CD4-positive, alpha-beta T cell treated with Interleukin-1 beta for 1 hour (primary cell): ENCODE data around the gene UBA1.

ENCODE experiments used
- DNase-seq, 2 donors: peaks; one replicate each; pipeline ENCODE4 v3.0.0-alpha.2; 2020 to 2022

UBA1 gene

DNA sequence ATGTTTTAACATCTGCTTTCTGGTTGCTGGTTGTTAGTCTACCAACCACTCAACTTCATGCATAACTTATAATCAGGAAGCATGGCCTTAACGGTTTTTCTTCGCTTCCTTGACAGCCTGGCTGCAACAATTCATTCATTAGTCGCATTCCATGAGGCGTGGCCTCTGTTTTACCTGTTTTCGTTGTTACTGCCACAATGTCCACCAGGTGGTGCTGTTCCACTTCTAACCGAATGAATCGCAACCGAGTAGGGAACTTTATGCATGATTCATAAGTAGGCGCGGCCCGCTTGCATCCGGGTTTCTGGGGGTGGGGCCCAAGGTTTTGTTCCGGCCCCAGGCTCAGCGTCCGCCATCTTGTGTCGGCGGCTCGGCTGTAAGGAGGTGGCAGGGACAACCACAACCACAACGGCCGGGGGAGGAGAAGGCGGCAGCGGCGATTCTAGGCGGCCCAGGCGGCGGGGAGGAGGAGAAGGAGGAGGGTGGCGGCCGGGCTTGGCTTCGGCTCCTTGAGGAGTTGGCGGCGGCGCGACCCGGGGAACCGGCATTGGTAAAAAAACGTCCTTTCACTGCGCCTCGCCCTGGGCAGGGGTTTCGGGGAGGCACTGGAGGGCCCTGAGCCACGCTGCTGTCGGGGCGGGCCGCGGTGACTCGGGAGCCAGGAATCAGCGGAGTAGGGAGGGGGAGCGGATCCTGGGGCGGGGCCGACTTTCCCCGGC lies at the start of gene UBA1:
Gene UBA1 (plus strand): TSS at position 355 of the 719 bp plus-strand sequence. CDS start 4,974 bp downstream, outside the sequence.
- DNase-seq = peak; percentile 94 to 97

DNA sequence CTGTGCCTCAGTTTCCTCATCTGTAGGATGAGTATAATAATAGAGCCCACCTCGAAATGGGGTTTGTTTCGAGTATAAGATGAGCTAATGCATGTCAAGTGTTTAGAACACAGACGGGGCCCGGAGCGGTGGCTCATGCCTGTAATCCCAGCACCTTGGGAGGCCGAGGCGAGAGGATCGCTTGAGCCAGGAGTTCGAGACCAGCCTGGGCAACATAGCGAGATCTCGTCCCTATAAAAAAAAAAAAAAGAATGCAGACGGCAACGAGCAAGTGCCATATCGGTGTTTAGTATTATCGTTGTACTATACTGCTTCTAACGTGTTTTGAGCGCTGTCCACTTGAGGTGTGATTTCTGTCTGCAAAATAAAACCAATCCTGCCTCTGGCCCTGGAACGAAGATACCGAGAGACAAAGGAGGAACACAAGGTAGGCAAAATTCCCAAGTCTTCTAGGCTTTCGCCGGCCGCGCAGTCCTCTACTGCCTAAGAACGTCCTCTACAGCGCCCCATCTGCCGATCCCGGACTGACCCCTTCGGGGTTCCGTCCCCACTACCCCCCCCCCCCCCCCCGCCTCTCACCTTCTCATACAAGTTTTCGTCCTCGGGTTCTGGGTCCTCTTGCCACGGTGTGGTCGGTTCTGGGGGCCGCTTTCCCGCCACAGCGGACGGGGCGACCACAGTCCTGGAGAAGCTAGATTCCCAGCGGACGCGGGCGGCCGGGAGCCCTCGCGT lies 49.6 kb upstream of the UBA1 start:
- no peak for DNase-seq

DNA sequence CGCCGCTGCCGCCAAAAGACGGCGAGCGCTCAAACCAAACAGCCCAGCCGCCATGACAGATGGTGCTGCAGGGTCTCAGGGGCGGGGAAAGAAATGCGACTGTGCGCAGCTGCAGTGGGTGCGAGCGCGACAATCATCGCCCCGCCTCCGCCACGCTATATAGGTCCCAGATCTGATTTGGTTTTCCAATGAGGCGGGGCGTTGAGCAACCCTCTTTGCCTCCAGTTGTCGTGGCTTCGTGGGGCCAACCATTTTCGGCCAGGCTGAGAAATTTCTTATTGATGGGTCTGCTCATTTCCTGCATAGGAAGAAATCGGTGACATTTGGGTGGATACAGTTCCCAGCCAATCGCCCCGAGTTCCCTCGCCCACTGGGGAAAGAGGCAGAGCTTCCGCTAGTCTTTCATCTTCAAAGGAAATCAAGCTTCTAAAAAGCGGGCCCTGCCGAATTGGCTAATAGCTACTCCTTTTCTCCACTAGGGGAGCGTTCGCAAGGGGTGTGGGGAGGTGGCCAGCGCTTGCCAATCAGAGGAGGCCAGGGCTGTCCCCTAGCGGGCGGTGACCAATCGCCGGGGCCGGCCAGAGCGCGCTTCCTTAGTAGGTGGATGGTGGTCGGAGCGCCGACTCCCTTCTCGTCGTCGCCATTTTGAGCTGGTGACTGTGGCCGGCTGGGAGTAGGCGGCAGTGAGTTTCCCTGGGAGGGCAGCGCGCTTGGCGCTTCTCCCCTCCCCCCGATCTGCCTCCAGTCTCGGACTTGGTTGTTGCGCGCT lies 48.8 kb upstream of the UBA1 start, which contains the start of the genes NDUFB11 and RBM10:
Gene NDUFB11 (minus strand): TSS at position 77 of the 769 bp plus-strand sequence. CDS start 23 bp downstream, at position 54.
Gene RBM10 (plus strand): TSS at position 596 of the 769 bp plus-strand sequence. CDS start 2,261 bp downstream, outside the sequence.
- peak; percentile 93 to 94 for DNase-seq

DNA sequence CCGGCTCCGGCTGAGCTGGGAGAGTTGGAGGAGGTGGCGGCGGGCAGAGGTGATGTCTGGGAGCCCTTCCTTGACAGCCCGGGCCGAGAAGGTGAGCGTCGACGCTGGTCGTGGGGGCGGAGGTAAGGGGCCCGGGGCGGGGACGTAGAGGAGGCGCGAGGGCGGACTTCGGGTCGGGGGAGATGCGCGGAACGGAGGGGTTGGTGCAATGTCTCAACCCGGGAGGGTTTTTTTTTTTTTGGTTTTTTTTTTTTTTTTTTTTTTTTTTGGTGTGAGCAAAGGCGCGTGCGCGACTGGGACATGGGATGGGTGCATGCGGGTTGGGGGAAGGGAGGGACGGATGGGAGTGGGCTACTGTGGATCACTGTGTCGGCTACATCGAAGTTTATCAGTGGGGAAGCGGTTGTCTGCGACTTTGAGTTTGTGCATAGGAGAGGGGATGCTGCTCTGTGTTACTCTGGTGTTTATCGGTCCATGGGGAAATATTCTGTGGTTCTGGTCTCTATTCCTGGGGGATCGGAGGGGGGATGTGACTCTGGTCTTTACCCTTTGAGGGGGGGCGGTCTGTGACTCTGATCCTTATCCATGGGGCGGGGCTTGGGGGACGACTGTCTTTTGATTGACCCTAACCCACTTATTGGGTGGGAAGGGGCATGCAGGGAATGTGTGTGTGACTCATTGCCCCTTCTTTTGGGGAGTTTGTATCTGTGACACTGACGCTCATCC lies 48.1 kb upstream of the UBA1 start:
- DNase-seq = no peak

DNA sequence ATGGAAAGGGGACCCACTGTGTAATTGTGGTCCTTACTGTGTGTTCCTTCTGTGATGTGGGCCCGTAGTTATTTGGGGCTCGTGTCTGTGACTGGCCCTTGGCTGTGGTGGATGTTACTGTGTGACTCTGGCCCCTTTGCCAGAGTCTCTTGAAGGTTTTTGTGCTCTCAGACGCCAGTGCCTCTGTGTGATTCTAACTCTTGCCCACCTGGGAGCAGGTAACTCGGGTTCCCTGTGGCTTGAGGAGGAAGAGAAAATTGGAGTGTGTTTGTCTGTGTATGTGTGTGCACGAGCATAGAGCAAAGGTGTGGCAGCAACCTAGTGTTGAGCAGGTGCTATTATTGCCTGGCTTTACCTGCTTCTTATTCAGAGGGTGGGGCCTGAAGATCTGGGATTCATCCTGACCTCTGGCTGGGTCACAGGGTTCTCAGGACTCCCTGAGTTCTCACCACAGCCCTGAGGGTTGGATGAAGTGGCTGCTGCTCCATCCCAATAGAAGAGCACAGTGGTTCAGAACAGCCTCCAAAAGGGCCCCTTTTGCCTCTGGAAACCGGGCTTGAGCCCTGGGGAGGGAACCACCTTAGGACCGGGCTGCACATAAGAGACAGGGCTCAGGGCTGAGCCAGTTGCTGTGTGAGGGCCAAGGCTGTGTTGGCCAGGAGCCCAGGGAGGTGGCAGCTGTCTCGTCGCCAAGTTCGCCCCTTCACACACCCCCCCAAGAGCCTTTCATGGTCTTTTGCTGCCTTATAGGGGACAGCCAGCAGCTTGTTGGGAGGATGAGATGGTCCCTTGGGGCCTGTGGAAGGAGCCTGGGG lies 47.3 kb upstream of the UBA1 start:
- no peak for DNase-seq

DNA sequence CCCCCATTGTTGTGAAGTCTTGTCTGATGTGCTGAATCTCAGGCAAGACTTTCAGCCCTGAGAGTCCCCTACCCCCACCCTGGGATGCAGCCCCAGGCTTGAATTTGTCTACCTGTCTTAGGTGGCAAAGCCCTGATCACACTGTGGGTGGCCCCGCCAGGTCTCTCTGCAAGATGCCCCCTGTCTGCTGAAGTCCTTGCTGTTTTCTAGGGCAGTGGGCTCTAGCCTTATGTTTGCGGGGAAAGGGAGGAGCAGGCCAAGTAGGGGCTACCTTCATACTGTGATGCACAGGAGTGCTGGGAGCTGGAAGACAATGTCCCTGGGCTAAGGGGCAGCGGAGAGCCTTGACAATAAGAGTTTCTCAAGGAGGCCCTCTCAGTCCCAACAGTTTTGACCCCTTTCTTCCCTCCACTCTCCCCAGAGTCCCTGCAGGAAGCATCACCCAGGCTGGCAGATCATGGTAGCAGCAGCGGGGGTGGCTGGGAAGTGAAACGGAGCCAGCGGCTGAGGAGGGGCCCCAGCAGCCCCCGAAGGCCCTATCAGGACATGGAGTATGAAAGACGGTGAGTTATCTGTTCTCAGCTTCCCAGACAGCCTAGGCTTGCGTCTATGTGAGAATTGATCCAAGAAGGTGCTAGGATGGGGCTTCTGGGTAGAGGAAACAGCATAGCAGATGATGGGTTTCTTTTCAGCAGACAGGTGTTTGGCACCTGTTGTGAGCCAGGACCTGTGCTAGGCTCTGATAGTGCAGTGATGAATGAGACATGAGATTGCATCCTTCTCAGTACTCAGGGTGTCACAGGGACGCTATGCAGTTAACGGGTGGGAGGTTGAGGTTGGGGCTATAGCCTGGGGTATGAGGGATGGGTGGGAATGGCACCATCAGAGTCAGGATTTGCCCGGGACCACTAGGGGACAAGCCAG lies 46.4 kb upstream of the UBA1 start:
- no peak for DNase-seq

DNA sequence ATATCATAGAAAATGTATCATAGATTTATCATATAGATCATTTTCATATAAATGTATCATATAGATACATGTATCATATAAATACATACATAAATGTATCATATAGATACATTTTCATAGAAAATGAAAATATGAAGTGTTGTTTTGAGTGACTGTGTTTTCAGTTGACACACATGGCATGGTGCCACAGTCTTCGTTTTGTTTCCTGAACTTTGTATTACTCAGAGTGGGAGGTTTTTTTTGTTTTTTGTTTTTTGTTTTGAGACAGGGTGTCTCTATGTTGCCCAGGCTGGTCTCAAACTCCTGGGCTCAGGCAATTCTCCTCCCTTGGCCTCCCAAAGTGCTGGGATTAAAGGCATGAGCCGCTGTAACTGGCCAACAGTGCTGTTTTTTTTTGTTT lies 44.7 kb upstream of the UBA1 start:
- no peak for DNase-seq

DNA sequence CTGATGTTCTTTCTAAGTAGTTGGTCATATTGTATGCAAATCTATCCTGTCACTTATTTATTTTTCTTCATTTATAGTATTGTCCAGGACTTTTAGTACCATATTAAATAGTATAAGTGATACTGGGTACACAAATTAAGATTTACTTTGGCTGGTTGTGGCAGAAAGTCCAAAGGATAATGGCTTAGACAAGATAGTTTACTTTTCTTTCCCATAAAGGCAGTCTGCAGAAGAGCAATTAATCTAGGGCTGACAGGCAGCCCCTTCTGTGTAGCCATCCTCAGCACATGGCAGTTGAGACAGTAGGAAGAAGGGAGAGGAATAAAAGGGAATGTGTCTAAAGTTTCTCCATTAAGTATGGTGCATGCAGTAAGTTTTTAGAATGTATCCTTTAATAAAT lies 42.2 kb upstream of the UBA1 start:
- no peak for DNase-seq

DNA sequence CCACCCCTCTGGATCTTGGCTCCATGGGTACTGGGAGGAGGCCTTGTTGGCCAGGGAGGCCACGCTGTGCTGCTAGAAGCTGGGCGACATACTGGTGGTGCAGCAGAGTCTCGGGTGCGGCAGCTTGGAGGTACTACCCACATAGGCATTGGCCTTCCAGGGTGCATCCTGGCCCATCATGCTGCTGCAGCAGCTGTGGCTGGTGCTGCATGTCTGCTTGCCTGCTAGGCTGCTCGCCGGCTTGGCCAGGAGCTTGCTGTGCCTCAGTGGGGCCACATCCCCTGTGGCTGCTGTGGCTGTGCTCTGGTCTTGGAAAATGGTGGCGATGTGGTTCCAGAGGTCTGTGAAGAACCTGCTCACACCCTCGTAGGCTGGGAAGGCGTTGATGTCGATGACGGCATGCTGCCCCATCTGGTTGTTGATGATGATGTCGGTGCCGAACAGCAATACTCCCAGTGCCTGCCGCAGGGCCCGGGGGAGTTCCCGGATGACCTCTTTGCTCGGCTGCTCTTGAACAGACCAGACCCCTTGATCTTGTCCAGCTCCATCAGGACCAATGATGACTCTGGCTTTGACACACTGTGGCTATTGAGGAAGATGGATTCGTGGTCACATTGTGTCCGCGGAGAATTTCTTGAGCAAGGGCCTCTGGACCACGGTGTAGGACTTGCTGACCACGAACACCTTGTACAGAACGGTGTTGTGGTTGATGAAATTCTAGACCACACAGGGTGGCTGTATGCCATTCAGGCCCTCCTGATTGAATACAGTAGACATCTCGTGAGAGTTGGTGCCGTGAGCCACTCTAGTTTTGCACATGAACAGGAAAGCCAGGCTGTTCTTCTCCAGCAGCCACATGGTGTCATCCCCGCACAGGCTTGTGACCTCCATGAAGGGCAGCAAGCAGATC lies 36.8 kb upstream of the UBA1 start:
- DNase-seq = no peak

DNA sequence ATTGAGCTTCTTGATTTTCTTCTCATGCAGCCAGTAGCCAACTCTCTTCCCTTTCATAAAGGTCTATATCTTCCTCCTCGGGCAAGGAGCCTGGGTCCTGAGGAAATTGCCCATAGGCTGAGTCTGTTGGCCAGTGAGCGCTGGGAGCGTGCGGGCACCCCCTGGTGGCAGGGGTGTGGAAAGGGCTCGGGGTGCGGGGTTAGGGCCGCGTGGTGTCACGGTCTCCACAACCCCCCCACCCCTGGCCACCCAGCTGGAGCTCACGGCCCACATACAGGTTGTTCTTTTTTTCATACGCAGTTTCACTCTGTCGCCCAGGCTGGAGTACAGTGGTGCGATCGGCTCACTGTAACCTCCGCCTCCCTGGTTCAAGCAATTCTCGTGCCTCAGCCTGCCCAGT lies 35.5 kb upstream of the UBA1 start:
- DNase-seq = no peak

DNA sequence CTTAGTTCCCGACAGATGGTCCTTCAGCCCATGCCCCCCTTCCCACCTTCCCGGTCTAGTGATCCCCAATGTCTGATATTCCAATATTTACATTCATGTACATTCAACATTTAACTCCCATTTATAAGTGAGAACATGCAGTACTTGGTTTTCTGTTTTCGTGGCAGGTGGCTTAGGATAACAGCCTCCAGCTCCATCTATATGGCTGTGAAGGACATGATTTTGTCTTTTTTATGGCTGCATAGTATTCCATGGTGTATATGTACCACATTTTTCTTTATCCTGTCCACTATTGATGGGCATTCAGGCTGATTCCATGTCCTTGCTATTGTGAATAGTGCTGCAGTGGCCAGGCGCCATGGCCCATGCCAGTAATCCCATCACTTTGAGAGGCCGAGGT lies 34.8 kb upstream of the UBA1 start:
- no peak for DNase-seq

DNA sequence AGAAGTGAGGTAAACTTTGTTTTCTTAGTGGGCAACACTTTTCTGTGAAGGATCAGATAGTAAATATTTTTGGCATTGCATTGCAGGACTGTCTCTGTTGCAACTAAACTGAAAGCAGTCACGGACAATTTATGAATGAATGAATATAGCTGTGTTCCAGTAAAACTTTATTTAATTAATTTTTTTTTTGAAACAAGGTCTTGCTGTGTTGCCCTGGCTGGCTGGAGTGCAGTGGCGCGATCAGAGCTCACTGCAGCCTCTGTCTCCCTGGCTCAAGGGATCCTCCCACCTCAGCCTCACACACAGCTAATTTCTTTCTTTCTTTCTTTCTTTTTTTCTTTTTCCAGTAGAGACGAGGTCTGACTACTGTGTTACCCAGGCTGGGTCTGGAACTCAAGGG lies 32.8 kb upstream of the UBA1 start:
- no peak for DNase-seq

DNA sequence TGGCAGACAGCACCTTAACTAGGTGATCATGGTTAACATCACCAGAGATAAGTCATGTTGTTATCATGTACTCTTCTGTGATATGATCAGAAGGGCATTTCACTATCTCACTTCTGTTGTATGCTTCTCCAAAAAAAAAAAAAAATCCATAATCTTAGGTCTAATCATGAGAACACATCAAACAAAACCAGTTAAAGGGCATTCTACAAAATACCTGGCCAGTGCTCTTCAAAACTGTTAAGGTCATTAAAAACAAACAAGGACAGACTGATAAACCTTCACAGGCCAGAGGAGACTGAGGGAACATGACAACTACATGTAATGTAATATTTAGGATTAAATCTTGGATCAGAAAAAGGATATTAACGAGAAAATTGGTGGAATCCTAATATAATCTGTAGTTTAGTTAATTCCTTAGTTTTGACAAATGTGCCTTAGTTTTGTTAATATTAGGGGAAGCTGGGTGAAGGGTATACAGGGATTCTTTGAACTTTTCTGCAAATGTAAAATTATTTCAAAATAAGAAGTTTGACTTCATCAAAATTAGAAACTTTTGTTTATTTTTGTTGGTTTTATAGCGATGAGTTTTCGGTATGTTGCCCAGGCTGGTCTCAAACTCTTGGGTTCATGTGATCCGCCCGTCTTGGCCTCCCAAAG lies 30.6 kb upstream of the UBA1 start:
- no peak for DNase-seq

DNA sequence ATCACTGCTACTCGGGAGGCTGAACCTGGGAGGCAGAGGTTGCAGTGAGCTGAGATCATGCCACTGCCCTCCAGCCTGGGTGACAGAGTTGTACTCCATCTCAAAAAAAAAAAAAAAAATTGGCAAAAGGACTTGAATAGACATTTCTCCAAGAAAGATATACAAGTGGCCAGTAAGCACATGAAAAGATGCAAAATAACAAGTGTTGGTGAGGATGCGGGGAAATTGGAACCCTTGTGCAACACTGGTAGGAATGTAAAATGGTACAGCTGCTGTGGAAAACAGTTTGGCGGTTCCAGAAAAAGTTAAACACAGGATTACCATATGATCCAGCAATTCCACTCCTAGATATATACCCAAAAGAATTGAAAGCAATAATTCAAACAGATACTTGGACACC lies 29.2 kb upstream of the UBA1 start:
- no peak for DNase-seq

DNA sequence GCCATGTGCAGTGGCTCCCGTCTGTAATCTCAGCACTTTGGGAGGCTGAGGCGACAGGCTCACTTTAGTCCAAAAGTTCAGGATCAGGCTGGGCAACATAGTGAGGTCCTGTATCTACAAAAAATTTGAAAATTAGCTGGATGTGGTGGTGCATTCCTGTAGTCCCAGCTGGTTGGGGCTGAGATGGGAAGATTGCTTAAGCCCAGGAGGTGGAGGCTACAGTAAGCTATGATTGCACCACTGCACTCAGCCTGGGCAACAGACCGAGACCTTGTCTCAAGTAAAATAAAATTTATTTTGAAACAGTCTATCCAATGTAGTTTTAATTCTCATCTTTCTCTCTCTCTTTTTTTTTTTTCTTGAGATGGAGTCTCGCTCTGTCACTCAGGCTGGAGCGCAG lies 27.5 kb upstream of the UBA1 start:
- no peak for DNase-seq

DNA sequence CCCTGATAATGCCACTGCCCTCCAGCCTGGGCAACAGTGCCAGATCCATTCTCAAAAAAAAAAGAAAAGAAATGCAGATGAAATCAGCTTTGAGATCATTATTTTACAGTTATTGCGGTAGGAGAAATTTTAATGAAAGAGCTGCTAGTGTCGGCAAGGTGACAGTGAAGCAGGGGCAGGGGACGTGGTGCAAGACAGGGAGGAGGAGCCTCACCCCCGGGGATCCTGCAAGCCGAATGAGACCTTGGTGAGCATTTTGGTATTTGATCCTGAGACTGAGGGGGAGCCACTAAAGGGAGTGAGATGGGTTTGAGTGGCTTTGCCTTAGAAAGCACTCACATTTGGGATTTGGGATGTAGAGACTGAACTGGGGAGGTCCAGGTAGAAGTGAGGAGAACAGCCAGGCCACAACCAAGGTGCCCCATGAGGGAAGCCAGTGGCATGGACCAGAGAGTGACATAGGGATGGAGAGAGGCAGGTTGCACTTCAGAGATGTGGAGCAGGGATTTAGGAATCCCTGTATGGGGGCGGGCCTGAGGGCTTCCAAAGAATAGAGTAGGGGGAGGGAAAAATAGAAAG lies 25.0 kb upstream of the UBA1 start:
- no peak for DNase-seq

DNA sequence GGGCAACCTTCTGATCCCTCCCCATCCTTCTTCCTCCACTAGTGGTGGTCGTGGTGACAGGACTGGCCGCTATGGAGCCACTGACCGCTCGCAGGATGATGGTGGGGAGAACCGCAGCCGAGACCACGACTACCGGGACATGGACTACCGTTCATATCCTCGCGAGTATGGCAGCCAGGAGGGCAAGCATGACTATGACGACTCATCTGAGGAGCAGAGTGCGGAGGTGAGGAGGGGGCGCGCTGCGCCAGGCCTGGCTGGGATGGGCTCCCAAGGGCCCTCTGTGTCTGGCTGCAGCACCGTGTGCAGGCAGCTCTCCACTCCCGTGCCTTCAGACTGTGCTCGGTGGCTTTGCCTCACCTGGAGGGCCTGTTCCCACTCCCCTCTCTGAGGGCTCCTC lies 24.4 kb upstream of the UBA1 start:
- no peak for DNase-seq

DNA sequence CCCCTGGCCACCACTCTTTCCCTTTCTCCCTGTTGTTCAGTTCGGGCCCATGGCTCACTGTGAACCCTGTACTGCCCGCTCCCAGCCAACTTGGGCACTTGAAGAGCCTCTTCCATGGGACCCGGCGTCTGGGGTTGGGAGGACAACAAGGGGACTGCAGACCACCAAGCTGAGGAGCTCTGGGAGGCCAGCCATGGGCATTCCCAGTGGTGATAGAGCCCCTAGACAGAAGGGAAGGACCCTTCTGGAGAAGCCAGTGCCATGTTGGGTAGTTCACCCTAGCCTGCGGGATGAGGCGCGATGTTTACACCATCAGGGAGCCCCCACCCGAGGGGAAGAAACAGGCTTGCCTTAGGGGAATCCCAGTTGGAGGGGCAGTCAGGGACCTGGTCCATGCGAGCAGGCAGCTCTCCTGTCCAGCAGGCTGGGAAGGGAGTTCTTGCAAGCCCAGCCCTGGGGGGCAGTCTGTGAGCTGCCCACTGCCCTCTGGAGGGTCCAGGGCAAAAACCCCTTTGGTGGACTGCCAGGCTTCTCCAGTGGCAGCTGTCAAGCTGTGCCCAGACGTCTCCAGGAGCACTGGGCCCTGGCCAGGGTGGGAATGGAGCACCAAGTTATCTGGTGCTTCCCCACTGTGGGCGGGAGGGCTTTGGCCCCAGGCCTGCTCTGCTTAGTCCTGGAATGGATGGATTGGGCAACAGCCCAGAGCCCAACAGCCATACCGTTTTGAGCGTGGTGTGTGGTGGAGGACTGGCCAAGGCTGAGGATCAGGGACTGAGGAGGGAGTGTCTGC lies 23.7 kb upstream of the UBA1 start:
- DNase-seq = no peak
